A549 (cell line): ENCODE data around the gene SEC14L6. TPM values are rescaled to one million over a fixed set of nuclear protein-coding genes. Genes with fewer than 3 reads are reported as not detected.

ENCODE experiments used
- ATAC-seq, 2 experiments: fragments of 200-7000 bp in 1 of 2; fragments of >200 bp in 1 of 2; cut with Nextera tagmentation in 1 of 2; cut with Tn5 transposase in 1 of 2; 3 replicates each; pipeline versions ENCODE4 v1.8.0 to v1.9.1; 2018 to 2020; ENCODE audit warnings: mild to moderate bottlenecking in 1 of 2, moderate library complexity in 1 of 2
- CTCF ChIA-PET: fragments of 300-600 bp; sonication (Branson Sonifier 250); formaldehyde crosslinking; extraction: SDS; loops from one replicate; lab custom pipeline; 2021; ENCODE audit warnings: antibody characterized with exemption, inconsistent platforms; lab: Yijun Ruan, JAX
- POLR2A ChIA-PET: fragments of 350-600 bp; formaldehyde crosslinking; extraction: SDS; loops from one replicate; lab custom pipeline; 2021; ENCODE audit warnings: antibody characterized with exemption, inconsistent platforms; lab: Yijun Ruan, JAX
- DNase-seq, 2 experiments: peaks; one replicate each; pipeline versions ENCODE4 v3.0.0 to v3.0.0-alpha.2; 2011 to 2016; ENCODE audit warnings: low read depth in 1 of 2, low spot score in 1 of 2
- FAIRE-seq: peaks from 2 replicates; lab custom pipeline; 2011; peaks lifted over from hg19 to GRCh38; lab: Jason Lieb, UNC
- H3K27ac ChIP-seq, 2 experiments: fragments of >200 bp; sonication (Bioruptor Twin); formaldehyde crosslinking; 3 replicates each; pipeline ENCODE4 v1.5.1; 2016 to 2017
- H3K4me1 ChIP-seq: fragments of >200 bp; sonication (Bioruptor Twin); formaldehyde crosslinking; 3 replicates; pipeline ENCODE4 v1.6.1; 2016
- H3K4me2 ChIP-seq: fragments of >200 bp; sonication (Bioruptor Twin); formaldehyde crosslinking; 3 replicates; pipeline ENCODE4 v1.6.1; 2016
- H3K4me3 ChIP-seq: fragments of >200 bp; sonication (Bioruptor Twin); formaldehyde crosslinking; 3 replicates; pipeline ENCODE4 v1.5.1; 2016
- H3K9me3 ChIP-seq: fragments of >200 bp; sonication (Bioruptor Twin); formaldehyde crosslinking; 3 replicates; pipeline ENCODE4 v1.6.1; 2016
- BCL3 ChIP-seq: fragments of >200 bp; sonication (Bioruptor Twin); formaldehyde crosslinking; IDR thresholded peaks from 3 replicates; pipeline ENCODE4 v1.6.1; 2016
- BHLHE40 ChIP-seq: IDR thresholded peaks from 2 replicates; pipeline ENCODE4 v1.6.1; 2012; ENCODE audit warnings: low read depth, low read length, inconsistent platforms
- CBX2 ChIP-seq: fragments of 200-600 bp; sonication (generic); IDR thresholded peaks from 2 replicates; pipeline ENCODE4 v1.6.1; 2016; ENCODE audit warnings: low read depth, mild to moderate bottlenecking, borderline replicate concordance
- CEBPB ChIP-seq, 2 experiments: fragments of >200 bp in 1 of 2; sonication (Bioruptor Twin) in 1 of 2; formaldehyde crosslinking in 1 of 2; IDR thresholded peaks; 2 replicates each; pipeline ENCODE4 v1.6.1; 2012 to 2016
- CHD2 ChIP-seq: fragments of 150-350 bp; IDR thresholded peaks from 2 replicates; pipeline ENCODE4 v1.6.1; 2014; ENCODE audit warnings: low read length; ENCODE audit not compliant: partially characterized antibody
- CHD4 ChIP-seq: fragments of 200-600 bp; sonication (generic); IDR thresholded peaks from 2 replicates; pipeline ENCODE4 v1.6.1; 2016; ENCODE audit warnings: antibody characterized with exemption, mild to moderate bottlenecking, borderline replicate concordance
- CTCF ChIP-seq: fragments of >200 bp; sonication (Bioruptor Twin); formaldehyde crosslinking; IDR thresholded peaks from 3 replicates; pipeline ENCODE4 v1.5.1; 2016
- EHF ChIP-seq: fragments of 250-450 bp; sonication (Bioruptor Pico); IDR thresholded peaks from 2 replicates; pipeline ENCODE4 v1.5.0; 2020; ENCODE audit warnings: mild to moderate bottlenecking
- EHMT2 ChIP-seq: fragments of 200-600 bp; sonication (generic); IDR thresholded peaks from 2 replicates; pipeline ENCODE4 v1.6.1; 2016; ENCODE audit warnings: antibody characterized with exemption, low read depth, mild to moderate bottlenecking, moderate library complexity
- EP300 ChIP-seq, 2 experiments: fragments of >200 bp; sonication (Bioruptor Twin); formaldehyde crosslinking; IDR thresholded peaks; 2 replicates in 1 of 2; 3 replicates in 1 of 2; pipeline ENCODE4 v1.6.1; 2016 to 2017
- FOSB ChIP-seq: fragments of 250-450 bp; sonication (Bioruptor Pico); IDR thresholded peaks from 2 replicates; pipeline ENCODE4 v1.5.0; 2020; ENCODE audit warnings: mild to moderate bottlenecking, moderate library complexity
- FOSL2 ChIP-seq, 2 experiments: fragments of 450-650 bp in 1 of 2; fragments of >200 bp in 1 of 2; sonication (Bioruptor Twin) in 1 of 2; formaldehyde crosslinking; IDR thresholded peaks; 2 replicates each; pipeline versions ENCODE4 v1.5.0 to v1.6.1; 2016 to 2020; ENCODE audit warnings: mild to moderate bottlenecking in 1 of 2, moderate library complexity in 1 of 2
- FOXS1 ChIP-seq: fragments of 250-450 bp; sonication (Bioruptor Pico); IDR thresholded peaks from 2 replicates; pipeline ENCODE4 v1.5.0; 2020; ENCODE audit warnings: mild to moderate bottlenecking, moderate library complexity
- GATA3 ChIP-seq: IDR thresholded peaks from 2 replicates; pipeline ENCODE4 v1.6.1; 2012; ENCODE audit warnings: borderline replicate concordance
- HDAC2 ChIP-seq: fragments of 200-600 bp; sonication (generic); IDR thresholded peaks from 2 replicates; pipeline ENCODE4 v1.6.1; 2016
- HES2 ChIP-seq: fragments of >200 bp; sonication (Bioruptor Twin); formaldehyde crosslinking; IDR thresholded peaks from 2 replicates; pipeline ENCODE4 v1.6.1; 2016
- HOXA7 ChIP-seq: fragments of 250-450 bp; sonication (Bioruptor Pico); IDR thresholded peaks from 2 replicates; pipeline ENCODE4 v1.5.0; 2020; ENCODE audit warnings: mild to moderate bottlenecking, moderate library complexity
- JUN ChIP-seq, 2 experiments: fragments of >200 bp; sonication (Bioruptor Twin); formaldehyde crosslinking; IDR thresholded peaks; 2 replicates in 1 of 2; 3 replicates in 1 of 2; pipeline ENCODE4 v1.6.1; 2016 to 2017
- JUNB ChIP-seq: fragments of >200 bp; sonication (Bioruptor Twin); formaldehyde crosslinking; IDR thresholded peaks from 2 replicates; pipeline ENCODE4 v1.6.1; 2016
- MAFK ChIP-seq: fragments of 450-650 bp; IDR thresholded peaks from 2 replicates; pipeline ENCODE4 v1.6.1; 2014; ENCODE audit not compliant: partially characterized antibody
- MAX ChIP-seq: IDR thresholded peaks from 2 replicates; pipeline ENCODE4 v1.6.1; 2012
- MAZ ChIP-seq: fragments of 150-350 bp; IDR thresholded peaks from 2 replicates; pipeline ENCODE4 v1.6.1; 2014; ENCODE audit warnings: antibody characterized with exemption, low read depth, low read length, borderline replicate concordance
- MYC ChIP-seq: IDR thresholded peaks from 2 replicates; pipeline ENCODE4 v1.6.1; 2012; ENCODE audit warnings: mild to moderate bottlenecking, inconsistent platforms, low read length, improper control_type of control experiment, borderline replicate concordance
- NFE2L2 ChIP-seq: fragments of 150-350 bp; conservative IDR thresholded peaks from 2 replicates; pipeline ENCODE4 v1.6.1; 2014; ENCODE audit warnings: low read length
- POLR2A ChIP-seq: IDR thresholded peaks from 2 replicates; pipeline ENCODE4 v1.6.1; 2012; ENCODE audit warnings: mild to moderate bottlenecking, low read length
- POLR2AphosphoS2 ChIP-seq: conservative IDR thresholded peaks from 2 replicates; pipeline ENCODE4 v1.6.1; 2012; ENCODE audit warnings: low read length, improper control_type of control experiment, inconsistent platforms
- REST ChIP-seq: fragments of 200-600 bp; sonication (generic); IDR thresholded peaks from 2 replicates; pipeline ENCODE4 v1.6.1; 2016; ENCODE audit warnings: antibody characterized with exemption, mild to moderate bottlenecking, moderate library complexity
- RFX5 ChIP-seq: fragments of 450-650 bp; IDR thresholded peaks from 2 replicates; pipeline ENCODE4 v1.7.1; 2014; ENCODE audit warnings: antibody characterized with exemption, mild to moderate bottlenecking, moderate library complexity
- SREBF2 ChIP-seq: fragments of 450-650 bp; IDR thresholded peaks from 2 replicates; pipeline ENCODE4 v1.6.1; 2014; ENCODE audit warnings: mild to moderate bottlenecking, moderate library complexity
- TP53 ChIP-seq: fragments of 250-450 bp; sonication (Bioruptor Pico); IDR thresholded peaks from 2 replicates; pipeline ENCODE4 v1.5.0; 2021; ENCODE audit warnings: mild to moderate bottlenecking, moderate library complexity
- USF2 ChIP-seq: fragments of 450-650 bp; IDR thresholded peaks from 2 replicates; pipeline ENCODE4 v1.6.1; 2014; ENCODE audit warnings: antibody characterized with exemption
- ZC3H11A ChIP-seq: fragments of 450-650 bp; IDR thresholded peaks from 2 replicates; pipeline ENCODE4 v1.6.1; 2014; ENCODE audit warnings: antibody characterized with exemption, mild to moderate bottlenecking
- ZFP36 ChIP-seq: fragments of 450-650 bp; IDR thresholded peaks from 2 replicates; pipeline ENCODE4 v1.6.1; 2014; ENCODE audit warnings: borderline replicate concordance; ENCODE audit not compliant: partially characterized antibody
- ZNF302 ChIP-seq: fragments of 250-450 bp; sonication (Bioruptor Pico); IDR thresholded peaks from 2 replicates; pipeline ENCODE4 v1.9.0; 2021; ENCODE audit warnings: inconsistent platforms, mild to moderate bottlenecking, moderate library complexity
- ZSCAN20 ChIP-seq: fragments of 250-450 bp; sonication (Bioruptor Pico); IDR thresholded peaks from 2 replicates; pipeline ENCODE4 v1.8.0; 2022; ENCODE audit warnings: mild to moderate bottlenecking, moderate library complexity
- WGBS: methylation state at CpG from one replicate; pipeline ENCODE4 v1.1.6; 2017; ENCODE audit errors: missing lambda C conversion rate; 5-methylcytosine and 5-hydroxymethylcytosine counted together
- polyA plus RNA-seq, 4 experiments: library from polyadenylated mRNA; depleted of rRNA in 3 of 4; stranded (reverse); fragments of >200 nt; fragmentation: RNase III in 1 of 4; extraction: RNeasy Plus Mini Kit Qiagen cat#74134 plus additional on column Dnase treatment in 1 of 4; gene quantifications; 2 replicates in 3 of 4; 3 replicates in 1 of 4; pipeline ENCODE4 v1.2.3, GENCODE V29; 2011 to 2017

The SEC14L6 gene
- polyA plus RNA-seq, 2 of the 4 experiments (the other 2 are of a cell fraction) = not detected

- FAIRE-seq (no peak), ATAC-seq (peak; percentile 99 to 100), DNase-seq (peak; percentile 94 to 98)
- Histone ChIP-seq H3K4me1 (peaks cover 8% of the 10 kb centered on the region; the same call in 2 of the 3 replicates), H3K27ac (peak within 1 kb of the TSS; percentile 92 to 93), H3K9me3 (no peaks in the 10 kb centered on the region), H3K4me3 (peak within 1 kb of the TSS; percentile 99), H3K4me2 (peak within 1 kb of the TSS; percentile 92)
- POLR2A ChIA-PET = interaction anchor here (0.9 kb wide), 1 partner anchor 9 kb away, joined by 3 read pairs; no protein-coding TSS in a partner anchor
- 1% methylated on average over 31 of the region's 49 CpGs for WGBS
- CTCF ChIA-PET = interaction anchor here (0.7 to 2.5 kb wide), 2 partner anchors 16 to 18 kb away, joined by 4 to 7 read pairs; no protein-coding TSS in a partner anchor
- TF ChIP-seq EHF (CRISPR knock-in tag) = no peak
- TF ChIP-seq CHD2 = no peak
- no peak for TF ChIP-seq EHMT2
- peak; percentile 94 for TF ChIP-seq BHLHE40
- peak; percentile 96 for TF ChIP-seq MAX
- TF ChIP-seq FOXS1 (CRISPR knock-in tag) = no peak
- TF ChIP-seq CBX2 = no peak
- no peak for TF ChIP-seq ZSCAN20 (CRISPR knock-in tag)
- no peak for TF ChIP-seq JUNB
- peak; percentile 46; the same call in 1 of the 3 replicates for TF ChIP-seq BCL3
- no peak for TF ChIP-seq ZFP36
- TF ChIP-seq ZNF302 (CRISPR knock-in tag) = no peak
- TF ChIP-seq POLR2A = peak; percentile 31
- no peak for TF ChIP-seq SREBF2
- TF ChIP-seq MAZ = no peak
- TF ChIP-seq HES2 = no peak
- TF ChIP-seq JUN (IDR thresholded peaks at IDR 0.05) = peak; percentile 82 to 85
- no peak for TF ChIP-seq CTCF
- TF ChIP-seq REST = no peak
- no peak for TF ChIP-seq HOXA7 (CRISPR knock-in tag)
- no peak for TF ChIP-seq HDAC2
- no peak for TF ChIP-seq CEBPB (IDR thresholded peaks at IDR 0.05)
- no peak for TF ChIP-seq EP300 (IDR thresholded peaks at IDR 0.05)
- TF ChIP-seq RFX5 = peak; percentile 93
- TF ChIP-seq USF2 = peak; percentile 57
- TF ChIP-seq MYC = peak; percentile 95
- no peak for TF ChIP-seq NFE2L2
- TF ChIP-seq ZC3H11A = no peak
- TF ChIP-seq GATA3 = no peak
- no peak for TF ChIP-seq POLR2AphosphoS2
- no peak for TF ChIP-seq FOSL2 (IDR thresholded peaks at IDR 0.05)
- TF ChIP-seq FOSL2 (CRISPR knock-in tag; IDR thresholded peaks at IDR 0.05) = no peak
- no peak for TF ChIP-seq MAFK
- TF ChIP-seq CHD4 = no peak
- TF ChIP-seq TP53 (CRISPR knock-in tag) = no peak
- no peak for TF ChIP-seq FOSB
Observed at GRCh38 chr22:30591588-30592359, 45.2 kb upstream of the SEC14L6 start, which contains the start of gene PES1. Gene PES1 (minus strand): TSS chr22:30591910. CDS start chr22:30591833, 77 bp downstream.
